Measurements from ENCODE around the gene HIVEP2.

HIVEP2 gene

DNA sequence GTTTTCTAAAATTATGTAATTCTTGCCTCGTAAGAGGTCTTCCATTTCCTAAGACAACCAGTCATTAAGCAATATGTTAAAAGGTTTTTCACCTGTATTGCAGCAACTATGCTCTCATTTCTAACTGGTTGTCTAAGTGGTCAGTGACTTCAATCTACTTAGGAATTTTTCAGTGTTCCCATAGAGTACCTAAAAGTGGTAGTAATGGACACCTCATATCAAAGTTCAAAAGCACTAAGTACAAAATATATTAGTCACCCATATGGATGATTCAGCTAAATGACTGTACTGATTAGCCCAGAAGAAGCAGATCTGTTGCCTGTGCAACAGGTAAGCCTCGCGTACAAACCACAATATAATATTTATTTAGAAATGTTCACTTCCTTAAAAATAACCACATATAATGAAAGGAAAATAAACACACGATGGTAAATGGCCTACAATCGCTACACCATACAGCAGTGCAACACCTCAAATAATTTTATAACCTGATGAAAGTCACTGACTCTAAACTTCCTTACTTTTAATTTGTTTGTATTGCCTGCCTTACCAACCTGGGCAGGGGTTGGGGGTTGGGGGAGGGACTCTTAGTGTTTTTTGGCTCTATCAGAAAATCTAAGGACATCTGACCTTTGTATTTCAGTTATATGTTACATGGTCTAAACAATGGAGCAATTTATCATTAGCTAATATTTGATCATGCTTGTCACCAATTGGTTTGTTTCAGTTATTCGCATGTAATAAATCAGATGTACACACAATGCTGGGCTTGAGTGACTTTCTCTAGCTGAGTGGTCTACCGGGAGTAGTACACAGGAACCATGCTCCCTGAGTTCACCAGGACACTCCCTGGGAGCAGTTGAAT is 105.9 kb downstream of the HIVEP2 start:
- DNase-seq = no peak

DNA sequence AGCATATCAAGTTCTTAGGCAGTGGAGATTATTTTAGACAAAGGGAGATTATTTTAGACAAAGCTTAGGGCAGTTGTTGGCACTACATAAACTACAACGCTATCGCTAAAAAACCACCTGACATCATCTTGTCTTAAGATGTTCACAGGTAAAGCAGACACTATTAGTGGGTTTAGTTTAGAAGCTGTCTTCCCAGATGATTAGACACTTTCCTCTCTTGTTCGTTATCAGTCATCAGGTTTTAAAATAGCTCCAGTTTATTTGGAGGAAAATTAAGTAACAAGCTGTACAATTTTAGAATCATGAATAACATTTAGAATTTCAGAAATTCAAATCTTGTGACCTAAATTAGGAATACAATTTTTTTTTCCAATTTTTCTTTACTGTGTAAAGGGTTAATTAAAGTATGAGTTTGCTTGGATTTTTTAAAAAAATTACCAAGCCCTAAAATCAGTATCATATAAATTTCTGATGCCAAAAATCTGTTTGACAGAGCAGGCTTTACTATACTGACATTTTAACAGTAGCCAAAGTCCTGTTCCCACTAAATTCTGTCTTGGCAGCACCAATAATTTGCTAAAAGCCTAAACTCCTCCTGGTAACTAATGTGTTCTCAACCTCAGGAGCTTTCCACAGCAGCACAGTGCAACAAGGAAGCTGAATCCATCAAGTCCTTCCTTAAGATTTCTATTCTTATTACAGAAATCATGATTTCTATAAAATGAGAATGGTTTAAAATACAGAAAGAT is 109.0 kb downstream of the HIVEP2 start:
- no peak for DNase-seq

DNA sequence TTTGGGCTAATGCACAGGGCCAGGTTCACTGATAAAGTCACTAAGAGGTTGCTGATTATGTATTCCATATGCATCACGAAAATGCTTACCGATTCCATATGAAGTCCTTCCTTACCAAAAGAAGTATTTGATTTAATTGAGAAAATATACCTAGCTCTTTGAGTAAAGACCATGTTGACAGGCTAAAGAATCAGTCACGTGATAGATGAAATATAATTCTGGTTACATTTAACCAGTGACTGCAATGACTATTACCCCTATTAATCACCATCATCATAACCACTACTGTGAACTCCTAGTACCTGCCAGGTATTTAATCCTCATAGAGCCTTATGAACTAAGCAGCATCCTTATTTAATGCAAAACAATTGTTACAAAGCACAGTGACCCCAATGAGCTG is 110.1 kb downstream of the HIVEP2 start:
- DNase-seq = no peak

DNA sequence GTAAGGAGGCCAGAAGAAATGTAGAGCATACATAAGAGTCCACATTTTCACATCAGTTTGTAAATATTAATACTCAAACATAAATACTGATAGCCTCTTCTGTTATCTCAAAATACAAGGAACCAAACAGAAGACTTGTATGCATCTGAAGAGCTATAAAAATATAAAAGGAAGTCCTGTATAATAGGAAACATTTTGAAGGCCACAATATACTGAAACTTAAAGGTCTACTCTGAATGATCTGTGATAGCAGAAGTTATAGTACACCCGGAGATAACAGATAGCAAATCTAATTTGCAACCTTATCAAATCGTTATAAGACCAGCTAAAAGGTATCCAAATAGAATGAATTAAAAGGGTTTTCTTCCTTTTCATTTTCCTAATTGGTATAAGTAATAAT is 111.2 kb downstream of the HIVEP2 start:
- no peak for DNase-seq

DNA sequence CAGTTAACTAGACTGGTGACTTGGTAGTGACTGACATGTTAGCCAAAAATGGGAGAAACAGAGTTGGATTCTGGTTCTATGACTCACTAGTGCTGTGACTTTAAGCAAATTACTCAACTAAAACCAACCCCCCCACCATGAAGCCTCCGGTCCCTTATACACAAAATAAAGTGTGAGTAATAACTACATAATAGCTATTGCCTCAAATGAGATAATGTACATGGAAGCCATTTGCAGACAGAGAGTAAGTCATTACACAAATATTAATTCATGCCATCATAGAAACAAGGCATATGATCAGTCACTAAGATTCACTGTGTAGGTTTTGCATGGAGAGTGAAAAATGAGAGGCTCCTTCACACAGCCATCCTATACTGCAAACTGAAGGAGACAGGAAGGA is 111.9 kb downstream of the HIVEP2 start:
- peak; percentile 93 for DNase-seq

DNA sequence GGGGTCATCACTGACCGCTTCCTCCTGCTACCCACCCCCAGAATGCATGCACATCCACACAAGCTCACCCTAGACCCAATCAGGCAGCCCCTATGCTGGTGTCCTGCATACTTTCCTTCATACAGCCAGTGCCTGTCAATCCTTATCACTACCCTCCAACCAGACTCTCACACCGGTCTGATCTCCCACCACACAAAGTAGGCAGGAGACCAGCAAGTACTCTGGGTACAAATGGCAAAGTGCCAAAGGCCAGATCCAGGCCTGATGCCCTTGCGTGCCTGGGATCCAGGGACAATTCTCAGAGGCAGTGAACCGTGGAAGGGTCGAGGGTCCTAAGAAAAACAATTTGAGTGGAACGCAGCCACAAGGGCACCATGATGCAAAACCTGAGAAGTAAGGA is 114.2 kb downstream of the HIVEP2 start:
- DNase-seq = no peak

DNA sequence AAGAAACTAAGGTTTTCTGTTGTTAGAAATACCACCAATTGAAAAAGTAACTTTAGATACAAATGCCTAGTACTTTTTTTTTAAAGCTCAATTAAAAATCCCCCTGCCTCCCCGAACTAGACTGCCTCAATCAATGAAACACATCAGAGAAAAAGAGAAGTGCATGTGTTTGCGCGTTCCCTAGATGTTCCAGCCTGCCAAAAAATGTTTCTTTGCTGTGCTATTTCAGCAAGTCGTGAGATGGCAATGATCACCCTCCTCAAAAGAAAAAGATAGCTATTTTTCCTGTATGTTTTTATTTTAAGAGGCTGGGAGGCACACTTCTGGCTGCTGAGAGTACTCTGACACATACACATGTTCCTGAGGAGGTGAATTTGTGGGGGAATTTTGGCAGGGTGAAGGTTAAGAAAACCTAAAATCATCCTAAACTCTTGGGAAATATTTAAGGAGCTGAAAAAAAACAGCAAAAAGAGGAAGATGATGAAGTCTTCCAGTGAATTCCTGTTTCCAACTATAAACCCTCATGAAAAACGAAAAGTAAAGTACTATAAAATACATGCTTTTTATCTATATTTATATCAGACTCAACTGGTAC is 114.8 kb downstream of the HIVEP2 start:
- DNase-seq = peak; percentile 47

DNA sequence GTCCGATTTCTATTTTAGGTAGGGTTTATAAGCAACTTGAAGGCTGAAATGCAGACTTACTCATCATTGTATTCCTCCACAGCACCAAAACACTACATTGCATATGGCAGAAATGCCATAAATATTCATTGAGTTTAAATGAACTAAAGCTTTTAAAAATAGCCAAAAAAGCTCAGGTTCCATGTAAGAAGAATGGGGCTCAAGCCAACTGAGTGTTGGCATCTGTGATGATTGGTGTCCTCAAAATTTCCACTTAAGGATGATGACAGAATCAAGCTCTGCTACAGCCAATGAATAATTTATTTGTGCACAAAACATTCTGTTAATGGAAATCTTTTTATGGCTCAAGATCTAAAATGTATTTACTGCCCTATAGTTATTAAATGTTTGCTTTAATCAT is 115.4 kb downstream of the HIVEP2 start:
- no peak for DNase-seq

DNA sequence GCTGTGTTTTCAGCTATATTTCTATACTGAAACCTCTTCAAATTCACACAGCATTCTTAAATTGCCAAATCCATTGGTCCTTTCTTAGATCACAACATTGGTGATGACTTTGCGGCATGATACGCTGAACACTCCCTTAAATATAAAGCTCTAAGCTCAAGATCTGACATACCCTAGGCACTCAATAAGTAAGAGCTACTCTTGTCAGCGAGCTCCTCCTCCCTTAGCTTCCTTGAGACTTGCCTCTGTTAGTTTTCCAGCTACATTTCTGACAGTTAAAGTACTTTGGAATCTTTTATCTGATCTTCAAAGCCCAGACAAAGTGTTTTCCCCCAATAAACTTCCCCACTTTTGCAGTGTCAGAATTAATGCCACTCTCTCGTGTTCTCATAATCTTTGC is 117.0 kb downstream of the HIVEP2 start:
- no peak for DNase-seq

DNA sequence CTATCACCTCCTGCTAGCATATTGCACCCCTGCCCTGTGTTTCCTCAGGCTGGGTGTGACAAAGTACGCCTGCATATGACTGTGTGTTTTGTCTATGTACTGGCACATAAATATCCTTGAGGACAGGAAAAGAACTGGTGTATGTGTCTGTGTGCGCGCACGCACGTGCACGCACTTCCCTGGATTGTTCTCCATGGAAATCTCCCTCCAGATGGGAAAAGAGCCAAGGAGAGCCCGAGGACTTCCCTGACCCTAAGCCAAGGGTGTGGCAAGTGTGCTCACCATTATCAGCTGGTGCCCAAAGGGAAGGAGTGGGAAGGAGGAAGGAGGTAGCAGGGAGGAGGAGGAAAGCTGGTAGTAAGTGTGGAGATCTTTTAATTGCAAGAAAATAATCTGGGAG is 117.6 kb downstream of the HIVEP2 start:
- DNase-seq = peak; percentile 54

DNA sequence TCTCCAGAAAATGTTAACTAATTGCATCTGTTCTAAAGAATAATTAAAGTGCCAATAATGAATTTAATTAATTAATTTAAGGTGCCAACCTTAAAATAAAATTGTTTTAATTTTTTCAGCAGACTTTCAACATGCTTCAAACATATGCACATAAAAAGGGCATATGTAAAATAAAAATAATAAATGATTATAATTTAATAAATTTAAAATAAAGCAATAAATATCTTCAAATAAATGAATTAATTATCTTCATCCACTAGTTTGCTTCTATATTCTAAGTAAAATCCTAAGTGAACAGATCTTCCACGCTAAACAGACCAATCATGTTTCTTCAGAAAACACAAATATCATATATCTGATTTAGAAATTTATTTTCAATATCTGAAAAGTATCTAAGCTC is 119.2 kb downstream of the HIVEP2 start:
- DNase-seq = no peak

DNA sequence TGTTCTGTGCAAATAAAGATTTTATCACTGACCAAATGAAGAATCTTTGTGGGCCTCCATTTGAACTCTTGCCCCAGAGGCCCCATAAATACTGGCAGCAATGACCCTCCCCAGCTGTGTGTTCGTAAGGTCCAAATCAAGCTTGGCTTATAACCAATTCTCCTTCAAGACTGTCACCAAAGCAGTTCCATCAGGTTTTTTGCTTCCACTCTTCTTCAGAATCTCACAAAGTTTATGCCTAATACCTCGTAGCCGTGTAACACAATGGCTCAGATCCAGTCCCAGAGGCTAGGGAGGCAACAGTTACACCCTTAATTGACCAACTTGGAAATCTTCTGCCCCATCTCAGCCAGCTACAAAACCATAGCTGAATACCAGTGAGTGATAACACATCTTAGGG is 120.5 kb downstream of the HIVEP2 start:
- no peak for DNase-seq

DNA sequence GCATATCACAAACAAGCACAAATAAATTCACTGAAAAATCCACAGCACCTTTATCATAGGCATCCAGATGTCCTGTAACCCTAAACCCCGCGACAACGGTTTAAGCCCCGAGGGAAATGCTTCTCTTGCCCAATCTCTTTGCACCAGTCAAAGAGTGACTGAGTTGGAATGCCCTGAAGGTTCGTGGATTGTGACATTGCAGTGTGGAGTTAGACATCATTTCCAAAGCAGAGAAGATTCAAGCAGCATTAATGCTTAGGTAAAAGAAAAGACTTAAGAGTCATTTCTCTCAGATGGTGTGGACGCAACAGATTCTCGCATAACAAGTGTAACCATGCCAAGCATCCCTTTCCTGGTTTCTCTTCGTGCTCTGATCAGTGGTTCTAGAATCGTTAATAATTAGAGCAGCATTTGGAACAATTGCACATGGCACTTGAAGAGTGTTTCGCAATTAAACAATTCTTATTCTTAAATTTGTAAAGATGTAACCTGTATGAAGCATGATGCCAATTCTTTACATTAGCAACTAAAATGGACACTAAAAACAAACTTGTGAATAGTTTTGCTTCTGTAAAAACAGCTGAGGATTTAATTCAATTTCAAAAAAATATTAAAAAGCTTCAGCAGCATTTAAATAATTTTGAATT is 121.6 kb downstream of the HIVEP2 start:
- no peak for DNase-seq

DNA sequence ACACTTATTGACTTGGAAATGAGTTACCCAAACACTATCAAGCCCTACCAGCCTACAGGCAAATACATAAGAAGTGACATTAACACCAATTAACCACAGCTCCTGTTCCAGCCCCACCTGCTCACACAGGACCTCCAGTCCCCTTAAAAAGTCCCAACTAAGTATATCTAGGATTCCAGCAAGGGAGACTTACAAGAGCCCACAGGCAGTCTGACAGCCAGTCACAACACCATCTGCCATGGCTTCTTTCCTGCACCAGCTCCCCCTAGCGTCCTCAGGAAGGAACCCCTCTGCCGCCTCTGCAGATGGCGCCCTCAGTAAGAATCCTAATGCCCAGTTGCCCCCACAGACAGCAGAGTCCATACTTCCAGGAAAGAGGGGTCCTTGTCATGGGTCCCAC is 122.1 kb downstream of the HIVEP2 start:
- DNase-seq = no peak

DNA sequence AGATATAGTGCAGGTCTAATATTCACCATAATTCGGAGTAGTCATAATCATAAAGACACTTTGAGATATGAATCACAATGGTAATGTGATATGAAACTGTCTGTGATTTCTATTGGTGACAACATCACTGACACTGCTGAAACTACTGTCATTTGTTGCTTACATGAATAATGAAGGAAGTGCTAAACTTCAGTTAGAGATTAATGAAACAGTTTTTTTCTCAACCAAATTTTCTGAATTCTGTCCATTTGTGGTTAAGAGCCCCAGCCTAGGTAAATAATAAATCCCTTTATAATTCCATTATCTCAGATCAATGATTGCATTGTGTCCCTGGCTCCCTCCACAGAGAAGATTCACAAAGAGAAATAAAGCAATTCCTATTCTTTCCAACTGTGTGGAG is 122.6 kb downstream of the HIVEP2 start:
- DNase-seq = peak; percentile 82

DNA sequence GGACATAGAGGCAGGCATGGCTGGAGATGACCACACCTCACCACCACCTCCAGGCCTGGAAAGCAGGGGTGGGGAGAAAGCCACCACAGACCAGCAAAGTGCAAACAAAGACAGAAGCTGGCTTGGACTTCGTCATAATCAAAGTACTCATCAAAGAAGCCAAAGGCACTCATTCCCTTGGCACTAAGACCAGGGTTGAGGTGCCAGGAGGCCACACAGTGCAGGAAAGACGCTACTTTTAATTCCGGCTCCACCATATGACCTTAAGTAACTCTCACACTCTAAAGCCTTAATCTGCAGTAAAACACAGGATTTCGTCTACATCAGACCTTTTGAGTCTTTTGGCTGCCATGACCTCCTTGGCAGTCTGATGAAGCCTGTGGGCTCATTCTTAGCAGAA is 123.1 kb downstream of the HIVEP2 start:
- DNase-seq = no peak

DNA sequence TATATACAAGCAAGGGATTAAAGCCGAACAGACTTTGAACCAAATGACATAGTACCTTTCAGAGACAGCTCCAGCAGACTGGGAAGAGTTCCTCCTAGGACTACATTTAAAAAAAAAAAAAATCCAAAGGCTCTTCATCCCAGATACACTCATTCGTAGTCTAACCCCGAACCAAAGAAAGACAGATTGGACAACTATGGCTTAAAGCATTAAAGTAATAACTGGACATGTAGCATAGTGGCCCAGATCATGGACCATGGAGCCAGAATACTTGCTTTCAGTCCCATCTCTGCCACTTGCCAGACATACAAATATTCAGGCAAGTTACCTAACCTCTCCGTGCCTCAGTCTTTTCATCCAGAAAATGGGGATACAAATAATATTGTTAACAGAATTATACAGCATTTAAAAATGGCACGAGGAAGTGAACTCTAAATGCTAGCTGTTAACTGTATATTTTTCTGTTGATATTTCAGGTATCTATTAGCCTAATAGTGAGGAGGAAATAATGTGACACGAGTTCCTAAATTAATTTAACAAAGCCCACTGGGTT is 123.7 kb downstream of the HIVEP2 start:
- no peak for DNase-seq

DNA sequence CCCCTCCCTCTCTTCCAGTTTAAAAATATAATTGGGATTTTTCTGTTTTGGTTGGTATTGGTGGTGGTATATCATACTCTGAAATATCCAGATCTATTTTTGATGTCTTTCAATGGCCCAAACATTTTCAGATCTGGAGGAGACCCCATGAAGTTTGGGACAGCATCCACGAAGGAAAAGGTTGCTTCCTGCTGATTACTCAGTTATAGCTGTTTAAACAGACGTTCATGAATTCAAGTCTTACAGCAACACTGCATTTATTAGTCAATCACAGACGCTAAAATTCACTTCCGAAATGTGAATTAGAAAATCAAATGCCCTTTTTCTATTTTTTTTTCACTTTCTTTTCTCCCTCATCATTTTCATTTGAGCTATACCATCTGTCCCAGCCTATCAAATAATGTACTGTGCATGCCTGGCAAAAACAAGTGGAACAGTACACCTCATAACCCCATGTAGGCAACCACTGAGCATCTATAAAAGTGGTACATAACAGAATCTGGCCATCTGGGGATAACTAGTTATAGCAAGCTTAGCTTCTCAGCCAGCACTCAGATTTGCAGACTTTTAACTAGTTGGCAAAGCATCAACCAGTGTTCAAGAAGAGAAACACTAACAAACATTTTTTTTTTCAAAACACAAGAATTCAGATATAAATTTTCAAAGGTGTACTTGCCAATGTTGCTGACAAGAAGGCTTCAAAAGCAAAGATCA is 124.5 kb downstream of the HIVEP2 start:
- DNase-seq = peak; percentile 35

DNA sequence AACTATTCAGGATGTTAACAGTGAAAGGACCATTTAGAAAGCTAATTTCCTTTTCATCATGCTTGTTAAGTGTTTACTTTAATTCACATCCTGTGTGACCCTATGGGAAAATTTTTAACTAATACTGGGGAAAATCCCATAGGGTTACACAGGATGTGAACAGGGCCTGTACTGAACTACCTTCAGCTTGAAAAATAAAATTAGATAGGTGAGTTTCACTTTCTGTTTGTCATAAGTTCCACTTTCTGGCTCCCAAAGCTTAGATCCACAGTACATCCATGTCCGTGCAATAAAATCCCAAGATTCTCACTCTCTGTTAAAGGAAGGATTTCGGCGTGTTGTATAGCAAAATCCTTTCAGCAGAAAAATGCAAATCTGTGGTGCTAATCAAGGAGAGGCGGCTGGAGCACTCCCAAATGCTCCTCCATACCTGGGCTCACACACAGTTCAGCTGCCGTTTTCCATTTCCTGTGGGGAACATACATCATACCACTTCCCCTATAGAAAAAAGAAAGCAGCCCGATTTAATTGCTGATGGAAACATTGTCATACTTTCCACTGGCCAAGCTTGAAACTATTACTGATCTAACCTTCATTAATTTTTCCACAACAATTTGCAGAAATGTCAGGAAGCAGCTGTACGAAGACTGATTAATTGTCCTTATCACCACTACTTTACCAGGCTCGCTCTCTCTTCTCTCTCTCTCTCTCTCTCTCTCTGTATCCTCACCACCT is 125.2 kb downstream of the HIVEP2 start:
- peak; percentile 76 for DNase-seq

DNA sequence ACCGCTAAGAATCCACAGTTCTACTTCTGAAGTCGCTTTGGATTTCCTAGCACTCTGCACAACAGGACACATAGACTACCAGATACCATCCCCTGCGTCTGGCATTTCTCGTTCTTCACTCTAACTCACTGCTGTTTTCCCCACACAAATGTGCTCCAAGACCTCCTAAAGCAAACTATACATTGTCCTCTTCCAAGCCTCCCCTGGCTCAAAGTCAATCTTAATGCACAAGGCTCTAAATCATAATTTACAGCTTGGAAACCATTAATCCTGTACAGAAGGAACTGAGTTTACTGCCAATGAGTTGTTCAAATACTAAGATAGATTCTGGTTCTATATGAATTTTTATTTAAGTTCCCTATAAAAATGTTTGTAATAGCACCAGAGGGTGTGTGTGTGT is 128.5 kb downstream of the HIVEP2 start:
- no peak for DNase-seq

DNA sequence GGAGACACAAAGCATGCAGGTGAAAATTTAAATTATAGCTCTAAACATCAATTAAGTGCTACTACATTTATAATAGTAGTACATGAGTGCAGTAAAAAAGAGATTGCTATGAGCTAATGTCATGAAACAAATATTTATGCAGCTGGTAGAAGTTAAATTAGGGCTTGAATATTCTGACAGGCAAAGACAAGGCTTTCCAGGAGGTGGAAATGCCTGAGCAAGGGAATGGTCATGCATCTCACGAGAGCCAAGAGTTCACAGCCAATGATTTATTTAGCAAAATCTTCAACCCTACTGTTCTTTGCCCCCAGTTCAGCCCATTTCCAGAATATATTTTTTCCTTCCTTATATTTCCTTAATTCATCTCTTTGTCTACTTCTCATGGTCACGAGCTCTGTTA is 128.9 kb downstream of the HIVEP2 start:
- no peak for DNase-seq

DNA sequence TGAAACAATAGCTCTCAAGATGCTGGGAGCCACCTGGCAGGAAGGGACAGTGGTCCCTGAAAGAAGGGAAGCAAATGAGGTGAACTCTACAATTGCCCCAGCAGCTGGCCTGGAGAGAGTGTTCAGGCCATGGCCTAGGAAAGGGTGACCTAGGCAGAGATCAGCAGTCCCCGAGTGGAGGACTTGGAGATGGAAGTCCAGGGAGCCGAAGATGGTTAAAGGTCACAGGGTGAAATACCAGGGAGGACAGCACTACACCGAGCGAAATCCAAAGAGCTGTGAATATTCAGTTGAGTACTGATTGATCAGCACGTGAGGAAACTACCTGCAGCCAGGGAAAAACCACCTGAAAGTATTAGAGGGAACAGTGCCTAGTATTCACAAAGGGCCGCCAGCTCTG is 133.1 kb downstream of the HIVEP2 start:
- DNase-seq = no peak
